Measurements from ENCODE around the gene ATXN1. TPM values are rescaled to one million over a fixed set of nuclear protein-coding genes. Genes with fewer than 3 reads are reported as not detected.

The ATXN1 gene
- total and polyA plus RNA-seq, 2 of the 13 experiments (the other 11 are each of a cell fraction or from before 2014, with no cell fraction given), result 20.7 to 39.5 TPM

- Histone ChIP-seq H3K4me3 (replicated peaks in 1 of 3; ENCODE audit: insufficient read depth in 1 of 3, low read depth in 2 of 3, low read length in 3 of 3) (peak overlapping the region in 1 of 3 experiments; percentile 24; a peak in 1 of 6 replicates), H3K9me3 (ENCODE audit: low read length) (no peaks in the 10 kb centered on the region), H3K9ac (ENCODE audit: insufficient read depth, low read depth, low read length) (no peak overlapping the region), H4K20me1 (ENCODE audit: insufficient read depth, low read length) (no peaks in the 10 kb centered on the region), H3K27ac (ENCODE audit: extremely low read length, insufficient read depth, low read length) (no peak overlapping the region), H3K79me2 (ENCODE audit: insufficient read depth, low read length) (no peaks in the 10 kb centered on the region), H3K4me1 (ENCODE audit: insufficient read depth, low read length) (peaks cover 31% of the 10 kb centered on the region), H3K4me2 (ENCODE audit: low read depth, low read length) (peak overlapping the region; percentile 62), H3K27me3 (ENCODE audit: control insufficient read depth in 1 of 2, insufficient read depth in 2 of 2, low read length in 2 of 2) (no peaks in the 10 kb centered on the region), H2AFZ (ENCODE audit: low read length) (peak overlapping the region; percentile 1), H3K36me3 (replicated peaks in 1 of 2; ENCODE audit: control insufficient read depth in 1 of 2, insufficient read depth in 2 of 2, low read length in 2 of 2) (no peaks in the 10 kb centered on the region)
- in situ Hi-C loops (cut with HindIII; ENCODE audit: extremely low pct_ligation_motif_present, low pct_unique_long_range_greater_than_20kb), result loop anchor here (10.0 kb wide), 1 partner anchor 314 kb away; no protein-coding TSS in a partner anchor
- FAIRE-seq, result peak; percentile 71
- peak; percentile 69 for DNase-seq (ENCODE audit: low spot score)
- 27% methylated on average over 16 of the region's 16 CpGs for WGBS (ENCODE audit: low lambda C conversion rate)
- POLR2A ChIA-PET, result no interaction called here
- no TSS peak for BruUV-seq (replicated peaks)
- peak; percentile 98 for ATAC-seq
- CTCF ChIA-PET (ENCODE audit: low intra/inter-chr PET ratio, low total read pairs), result interaction anchor here (1.0 to 2.5 kb wide), 4 partner anchors 8 to 485 kb away, joined by 3 to 10 read pairs (median 7); no protein-coding TSS in a partner anchor
- intact Hi-C loops (cut with micrococcal nuclease; ENCODE audit: unreplicated experiment), result loop anchor here (1.0 to 5.0 kb wide), 4 partner anchors 194 to 484 kb away; no protein-coding TSS in a partner anchor
- peak; percentile 64; the same call in 1 of the 2 replicates for TF ChIP-seq TSC22D2 (CRISPR knock-in tag; IDR thresholded peaks at IDR 0.05; ENCODE audit: borderline replicate concordance)
- no peak for TF ChIP-seq AKAP8 (CRISPR knock-in tag; IDR thresholded peaks at IDR 0.05)
- no peak for TF ChIP-seq ZNF570 (CRISPR knock-in tag; IDR thresholded peaks at IDR 0.05; ENCODE audit: borderline replicate concordance)
- TF ChIP-seq ZNF331 (CRISPR knock-in tag; IDR thresholded peaks at IDR 0.05), result peak; percentile 64; the same call in 1 of the 2 replicates
- no peak for TF ChIP-seq SMARCC2 (IDR thresholded peaks at IDR 0.05)
- TF ChIP-seq ERF (CRISPR knock-in tag; IDR thresholded peaks at IDR 0.05), result peak; percentile 49; the same call in 1 of the 2 replicates
- 0 out of 2 replicates have a peak, but pooled peaks have one; percentile 25 for TF ChIP-seq FOXK1 (CRISPR knock-in tag; IDR thresholded peaks at IDR 0.05; ENCODE audit: borderline replicate concordance, low read depth)
- TF ChIP-seq FOXK2 (IDR thresholded peaks at IDR 0.05), result no peak
- no peak for TF ChIP-seq ZNF841 (CRISPR knock-in tag; IDR thresholded peaks at IDR 0.05; ENCODE audit: borderline replicate concordance)
- no peak for TF ChIP-seq JUNB (CRISPR knock-in tag; IDR thresholded peaks at IDR 0.05; ENCODE audit: borderline replicate concordance)
- peak; percentile 98 for TF ChIP-seq TFAP4 (IDR thresholded peaks at IDR 0.05; ENCODE audit: borderline replicate concordance, low read depth)
- TF ChIP-seq MTERF4 (CRISPR knock-in tag; IDR thresholded peaks at IDR 0.05), result 0 out of 2 replicates have a peak, but pooled peaks have one; percentile 13
- peak; percentile 40; the same call in 1 of the 2 replicates for TF ChIP-seq ZBTB25 (CRISPR knock-in tag; IDR thresholded peaks at IDR 0.05)
- TF ChIP-seq BRCA1 (CRISPR knock-in tag; IDR thresholded peaks at IDR 0.05), result no peak
- peak; percentile 90 for TF ChIP-seq RAD21 (CRISPR knock-in tag; IDR thresholded peaks at IDR 0.05)
- 0 out of 2 replicates have a peak, but pooled peaks have one; percentile 46 for TF ChIP-seq ZNF644 (CRISPR knock-in tag; IDR thresholded peaks at IDR 0.05; ENCODE audit: low read depth)
- peak; percentile 56; the same call in 1 of the 2 replicates for TF ChIP-seq RXRB (CRISPR knock-in tag; IDR thresholded peaks at IDR 0.05; ENCODE audit: borderline replicate concordance)
- TF ChIP-seq XRCC5 (optimal IDR thresholded peaks at IDR 0.05; ENCODE audit: low read length), result peak; percentile 91
- TF ChIP-seq NFATC3 (CRISPR knock-in tag; IDR thresholded peaks at IDR 0.05), result peak; percentile 7; the same call in 1 of the 2 replicates
- 0 out of 2 replicates have a peak, but pooled peaks have one; percentile 54 for TF ChIP-seq THRA (CRISPR knock-in tag; IDR thresholded peaks at IDR 0.05; ENCODE audit: borderline replicate concordance)
These were observed 9.7 kb upstream of the ATXN1 start for GRCh38 chr6:16770701-16771569.
